ENCODE measurements around the gene SECISBP2. TPM values are rescaled to one million over a fixed set of nuclear protein-coding genes. Genes with fewer than 3 reads are reported as not detected.

The SECISBP2 gene
- total and polyA plus RNA-seq, 7 donors, result 21.0 to 41.8 (median 35.0) TPM

- intact Hi-C loops (cut with DNase I), result loop anchor here (2.0 kb wide), 1 partner anchor 230 kb away; no protein-coding TSS in a partner anchor
- peaks cover 0 to 52% (median 34%) of the 10 kb centered on the region in 4 donors for H3K4me1 ChIP-seq
- TF ChIP-seq, protein P1, sequence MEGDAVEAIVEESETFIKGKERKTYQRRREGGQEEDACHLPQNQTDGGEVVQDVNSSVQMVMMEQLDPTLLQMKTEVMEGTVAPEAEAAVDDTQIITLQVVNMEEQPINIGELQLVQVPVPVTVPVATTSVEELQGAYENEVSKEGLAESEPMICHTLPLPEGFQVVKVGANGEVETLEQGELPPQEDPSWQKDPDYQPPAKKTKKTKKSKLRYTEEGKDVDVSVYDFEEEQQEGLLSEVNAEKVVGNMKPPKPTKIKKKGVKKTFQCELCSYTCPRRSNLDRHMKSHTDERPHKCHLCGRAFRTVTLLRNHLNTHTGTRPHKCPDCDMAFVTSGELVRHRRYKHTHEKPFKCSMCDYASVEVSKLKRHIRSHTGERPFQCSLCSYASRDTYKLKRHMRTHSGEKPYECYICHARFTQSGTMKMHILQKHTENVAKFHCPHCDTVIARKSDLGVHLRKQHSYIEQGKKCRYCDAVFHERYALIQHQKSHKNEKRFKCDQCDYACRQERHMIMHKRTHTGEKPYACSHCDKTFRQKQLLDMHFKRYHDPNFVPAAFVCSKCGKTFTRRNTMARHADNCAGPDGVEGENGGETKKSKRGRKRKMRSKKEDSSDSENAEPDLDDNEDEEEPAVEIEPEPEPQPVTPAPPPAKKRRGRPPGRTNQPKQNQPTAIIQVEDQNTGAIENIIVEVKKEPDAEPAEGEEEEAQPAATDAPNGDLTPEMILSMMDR (IDR thresholded peaks at IDR 0.05), result peak in 1 of 4 experiments; percentile 55
- TF ChIP-seq POLR2A (IDR thresholded peaks at IDR 0.05) (no peak), EP300 (IDR thresholded peaks at IDR 0.05) (no peak), POLR2AphosphoS5 (IDR thresholded peaks at IDR 0.05) (no peak)
- no peak for DNase-seq
- H3K4me3 ChIP-seq, result peak overlapping the region; percentile 71 to 91 (median 82)
- 2 to 5% methylated on average over 13 of the region's 13 CpGs for WGBS, 2 donors
- H3K27me3 ChIP-seq, result no peaks in the 10 kb centered on the region
- peak overlapping the region; percentile 98 to 100 (median 100) for H3K27ac ChIP-seq
- H3K9me3 ChIP-seq, result no peaks in the 10 kb centered on the region
- peaks cover 0 to 8% (median 0%) of the 10 kb centered on the region in 4 donors for H3K36me3 ChIP-seq
Measured at GRCh38 chr9:89319015-89319905, 960 bp downstream of the SECISBP2 start.

GRCh38 chr9:89323390-89323789, 5.1 kb downstream of the SECISBP2 start:
- no peak overlapping the region for H3K4me3 ChIP-seq
- H3K36me3 ChIP-seq, result peaks cover 0 to 37% (median 7%) of the 10 kb centered on the region in 4 donors
- TF ChIP-seq, protein P1 (IDR thresholded peaks at IDR 0.05), result no peak
- TF ChIP-seq POLR2AphosphoS5 (IDR thresholded peaks at IDR 0.05), result no peak
- TF ChIP-seq EP300 (IDR thresholded peaks at IDR 0.05), result no peak
- no peak for TF ChIP-seq POLR2A (IDR thresholded peaks at IDR 0.05)
- no peaks in the 10 kb centered on the region for H3K27me3 ChIP-seq
- DNase-seq, result no peak
- no peaks in the 10 kb centered on the region for H3K9me3 ChIP-seq
- H3K27ac ChIP-seq, result no peak overlapping the region
- WGBS, 2 donors, result 48 to 70% methylated on average over 4 of the region's 4 CpGs
- intact Hi-C loops (cut with DNase I), result no loop called here
- peaks cover 0 to 52% (median 34%) of the 10 kb centered on the region in 4 donors for H3K4me1 ChIP-seq

- Histone ChIP-seq H3K4me1 (peaks cover 0 to 37% (median 19%) of the 10 kb centered on the region in 4 donors), H3K9me3 (no peaks in the 10 kb centered on the region), H3K27ac (no peak overlapping the region), H3K36me3 (peaks cover 0 to 57% (median 28%) of the 10 kb centered on the region in 4 donors), H3K4me3 (no peak overlapping the region), H3K27me3 (no peaks in the 10 kb centered on the region)
- WGBS, 2 donors, result 90 to 92% methylated on average over 3 of the region's 3 CpGs
- no peak for DNase-seq
- intact Hi-C loops (cut with DNase I), result no loop called here
- TF ChIP-seq POLR2A (IDR thresholded peaks at IDR 0.05) (no peak), EP300 (IDR thresholded peaks at IDR 0.05) (no peak), POLR2AphosphoS5 (IDR thresholded peaks at IDR 0.05) (no peak)
- TF ChIP-seq, protein P1 (IDR thresholded peaks at IDR 0.05), result no peak
Measured at GRCh38 chr9:89325733-89326132, 7.4 kb downstream of the SECISBP2 start.

DNA sequence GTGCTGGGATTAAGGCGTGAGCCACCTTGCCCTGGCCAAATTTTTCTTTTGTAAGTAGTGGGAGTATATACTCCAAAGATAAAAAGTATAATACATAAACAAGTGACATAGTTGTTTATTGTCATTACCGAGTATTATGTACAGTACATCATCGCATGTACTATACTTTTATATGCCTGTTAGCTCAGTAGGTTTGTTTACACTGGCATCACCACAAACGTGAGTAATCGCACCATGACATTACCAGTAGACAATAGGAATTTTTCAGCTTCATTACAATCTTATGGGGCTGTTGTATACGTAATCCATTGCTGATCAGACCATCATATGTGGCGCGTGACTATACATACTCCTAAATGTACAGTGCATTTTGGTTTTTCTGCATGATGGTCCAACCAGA, 9.8 kb downstream of the SECISBP2 start:
- Histone ChIP-seq H3K27ac (no peak overlapping the region), H3K4me3 (no peak overlapping the region), H3K36me3 (peaks cover 0 to 78% (median 38%) of the 10 kb centered on the region in 4 donors), H3K9me3 (no peaks in the 10 kb centered on the region), H3K4me1 (peaks cover 0 to 17% (median 11%) of the 10 kb centered on the region in 4 donors), H3K27me3 (no peaks in the 10 kb centered on the region)
- 53 to 81% methylated on average over 8 of the region's 8 CpGs for WGBS, 2 donors
- no peak for DNase-seq
- intact Hi-C loops (cut with DNase I), result no loop called here
- TF ChIP-seq POLR2AphosphoS5 (IDR thresholded peaks at IDR 0.05), result no peak
- TF ChIP-seq, protein P1 (IDR thresholded peaks at IDR 0.05), result no peak
- TF ChIP-seq POLR2A (IDR thresholded peaks at IDR 0.05), result no peak
- TF ChIP-seq EP300 (IDR thresholded peaks at IDR 0.05), result no peak
